Endothelial cell of umbilical vein (primary cell): ENCODE data around the gene GARS1. TPM values are rescaled to one million over a fixed set of nuclear protein-coding genes. Genes with fewer than 3 reads are reported as not detected.

ENCODE experiments used
- BruUV-seq: library from RNA; stranded (reverse); fragments of 400-500 nt; replicated peaks from 2 replicates; lab custom pipeline; 2021; lab: Mats Ljungman, UMichigan
- CTCF ChIA-PET: fragments of 300-600, 350-600 bp; sonication (Branson Sonifier 250); formaldehyde crosslinking; loops from one replicate; lab custom pipeline; 2021; ENCODE audit warnings: antibody characterized with exemption, inconsistent platforms; lab: Charles Lee
- POLR2A ChIA-PET: fragments of 300-600, 350-600 bp; sonication (Branson Sonifier 250); formaldehyde crosslinking; loops from one replicate; lab custom pipeline; 2021; ENCODE audit warnings: antibody characterized with exemption, inconsistent platforms; lab: Charles Lee
- DNase-seq: peaks from one replicate; pipeline ENCODE4 v3.0.0-alpha.2; 2011; ENCODE audit warnings: low read depth, low spot score
- FAIRE-seq: peaks from 2 replicates; lab custom pipeline; 2011; peaks lifted over from hg19 to GRCh38; lab: Jason Lieb, UNC
- H2AFZ ChIP-seq: 2 replicates; pipeline ENCODE4 v1.6.0; 2012; ENCODE audit warnings: low read depth, low read length, control low read depth, inconsistent platforms
- H3K27ac ChIP-seq: 2 replicates; pipeline ENCODE4 v1.5.1; 2011; ENCODE audit warnings: low read depth, mild to moderate bottlenecking, control low read depth, low read length, moderate library complexity; ENCODE audit not compliant: insufficient read depth
- H3K27me3 ChIP-seq, 2 experiments: 2 replicates each; pipeline versions ENCODE4 v1.6.0 to v1.6.1; 2011; ENCODE audit warnings: low read length in 2 of 2, mixed read lengths in 1 of 2; ENCODE audit not compliant: control insufficient read depth in 2 of 2, insufficient read depth in 2 of 2
- H3K36me3 ChIP-seq, 2 experiments: 2 replicates in 1 of 2; 3 replicates in 1 of 2; pipeline ENCODE4 v1.5.1; 2011; ENCODE audit warnings: low read length in 2 of 2, mild to moderate bottlenecking in 1 of 2, moderate library complexity in 1 of 2; ENCODE audit not compliant: control insufficient read depth in 2 of 2, insufficient read depth in 2 of 2; ENCODE audit errors: extremely low read depth in 1 of 2
- H3K4me1 ChIP-seq: 3 replicates; pipeline ENCODE4 v1.5.1; 2011; ENCODE audit warnings: mild to moderate bottlenecking, low read length; ENCODE audit not compliant: control insufficient read depth, insufficient read depth; ENCODE audit errors: extremely low read depth
- H3K4me2 ChIP-seq: 2 replicates; pipeline ENCODE4 v1.6.1; 2011; ENCODE audit warnings: low read length, control low read depth, mixed read lengths; ENCODE audit not compliant: insufficient read depth
- H3K4me3 ChIP-seq, 3 experiments: fragments of 200-600 bp in 1 of 3; sonication (generic), shearing (Covaris generic) in 1 of 3; replicated peaks in 1 of 3; 2 replicates each; pipeline ENCODE4 v1.5.1; 2011 to 2016; ENCODE audit warnings: control low read depth in 3 of 3, low read length in 3 of 3, mild to moderate bottlenecking in 2 of 3, inconsistent platforms in 1 of 3, low read depth in 1 of 3, moderate library complexity in 1 of 3; ENCODE audit not compliant: insufficient read depth in 1 of 3
- H3K79me2 ChIP-seq: 2 replicates; pipeline ENCODE4 v1.6.0; 2012; ENCODE audit warnings: low read length, inconsistent platforms; ENCODE audit not compliant: control insufficient read depth, insufficient read depth
- H3K9ac ChIP-seq: replicated peaks from 2 replicates; pipeline ENCODE3; 2011; ENCODE audit warnings: low read length, control low read depth; ENCODE audit not compliant: insufficient read depth; ENCODE audit errors: extremely low read depth
- H3K9me1 ChIP-seq: replicated peaks from 3 replicates; pipeline ENCODE4 v1.6.0; 2011; ENCODE audit warnings: mild to moderate bottlenecking, low read length; ENCODE audit not compliant: control insufficient read depth, insufficient read depth; ENCODE audit errors: extremely low read depth
- H3K9me3 ChIP-seq: replicated peaks from 2 replicates; pipeline ENCODE4 v1.5.1; 2012; ENCODE audit warnings: low read length, inconsistent platforms; ENCODE audit not compliant: control insufficient read depth, insufficient read depth
- H4K20me1 ChIP-seq: replicated peaks from 2 replicates; pipeline ENCODE3; 2011; ENCODE audit warnings: mild to moderate bottlenecking, low read length; ENCODE audit not compliant: control insufficient read depth, insufficient read depth; ENCODE audit errors: extremely low read depth
- CTCF ChIP-seq, 2 donors: IDR thresholded peaks; 1 replicate in 1 of 2; 2 replicates in 1 of 2; pipeline ENCODE4 v1.5.1; 2011; ENCODE audit warnings: low read length in 2 of 2, mild to moderate bottlenecking in 2 of 2, moderate library complexity in 2 of 2, control low read depth in 1 of 2, inconsistent platforms in 1 of 2, low read depth in 1 of 2; ENCODE audit not compliant: insufficient read depth in 1 of 2; ENCODE audit errors: extremely low read depth in 1 of 2
- EZH2 ChIP-seq: IDR thresholded peaks from 2 replicates; pipeline ENCODE4 v1.6.1; 2012; ENCODE audit warnings: borderline replicate concordance, low read depth, mild to moderate bottlenecking, moderate library complexity, low read length, inconsistent platforms; ENCODE audit not compliant: severe bottlenecking
- FOS ChIP-seq: IDR thresholded peaks from 2 replicates; pipeline ENCODE4 v1.6.1; 2011; ENCODE audit warnings: mild to moderate bottlenecking, low read length, moderate library complexity, borderline replicate concordance; ENCODE audit not compliant: insufficient read depth
- GATA2 ChIP-seq: IDR thresholded peaks from 2 replicates; pipeline ENCODE4 v1.7.0; 2011; ENCODE audit warnings: low read depth, mild to moderate bottlenecking, moderate library complexity, mixed read lengths, low read length; ENCODE audit not compliant: insufficient read length, insufficient read depth
- JUN ChIP-seq: IDR thresholded peaks from 2 replicates; pipeline ENCODE4 v1.6.1; 2011; ENCODE audit warnings: borderline replicate concordance, low read depth; ENCODE audit not compliant: insufficient read length, insufficient read depth
- MYC ChIP-seq: IDR thresholded peaks from one replicate; pipeline ENCODE4 v1.6.1; 2011; ENCODE audit warnings: mild to moderate bottlenecking, low read depth, low read length
- POLR2A ChIP-seq: IDR thresholded peaks from 2 replicates; pipeline ENCODE4 v1.6.1; 2012; ENCODE audit warnings: low read depth, mild to moderate bottlenecking, control low read depth, low read length
- dilution Hi-C: fragments of 300-500 bp; cut with MboI; formaldehyde crosslinking; loops from one replicate; pipeline ENCODE4 v1.15.0; 2019; ENCODE audit warnings: low sequenced_read_pairs; ENCODE audit not compliant: extremely low pct_ligation_motif_present
- intact Hi-C: fragments of 100-400 bp; cut with micrococcal nuclease; formaldehyde crosslinking; loops from one replicate; pipeline ENCODE4 v1.10.0; 2022
- polyA plus RNA-seq, 4 experiments: library from polyadenylated mRNA; depleted of rRNA in 3 of 4; stranded (reverse) in 3 of 4; unstranded in 1 of 4; fragments of >200 nt; gene quantifications; 2 replicates each; pipeline versions ENCODE4 v1.2.1 to v1.2.3, GENCODE V29; 2011 to 2012; ENCODE audit warnings: missing spikeins in 1 of 4
- total RNA-seq: library from RNA; stranded (reverse); gene quantifications from 2 replicates; pipeline ENCODE4 v1.2.3, GENCODE V29; 2021
- TF ChIP-seq, protein P1 (sequence below): IDR thresholded peaks from 2 replicates; pipeline ENCODE4 v1.6.1; 2011; ENCODE audit not compliant: insufficient read depth, insufficient read length

GARS1 gene
- total and polyA plus RNA-seq, 2 donors (not counting 3 experiments of a cell fraction or from before 2014, with no cell fraction given), result 194 to 295 TPM

- H2AFZ ChIP-seq, result no peak overlapping the region
- FAIRE-seq (no peak), DNase-seq (no peak)
- no peak overlapping the region for H3K4me3 ChIP-seq
- ChIA-PET POLR2A (no interaction called here), CTCF (interaction anchor here (0.9 kb wide), 1 partner anchor 15 kb away, joined by 3 read pairs; no protein-coding TSS in a partner anchor)
- intact Hi-C loops (no loop called here), dilution Hi-C loops (no loop called here)
- H3K4me2 ChIP-seq, result no peak overlapping the region
- no peaks in the 10 kb centered on the region for H3K4me1 ChIP-seq
- no peaks in the 10 kb centered on the region for H3K9me3 ChIP-seq
- no peaks in the 10 kb centered on the region for H4K20me1 ChIP-seq
- H3K79me2 ChIP-seq, result no peaks in the 10 kb centered on the region
- H3K27me3 ChIP-seq, result no peaks in the 10 kb centered on the region
- no peak overlapping the region for H3K27ac ChIP-seq
- BruUV-seq, result no TSS peak
- H3K9me1 ChIP-seq, result no peaks in the 10 kb centered on the region
- no peak for TF ChIP-seq FOS
- TF ChIP-seq EZH2, result no peak
- TF ChIP-seq POLR2A, result no peak
- TF ChIP-seq GATA2, result no peak
- TF ChIP-seq, protein P1, sequence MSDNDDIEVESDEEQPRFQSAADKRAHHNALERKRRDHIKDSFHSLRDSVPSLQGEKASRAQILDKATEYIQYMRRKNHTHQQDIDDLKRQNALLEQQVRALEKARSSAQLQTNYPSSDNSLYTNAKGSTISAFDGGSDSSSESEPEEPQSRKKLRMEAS, result no peak
- TF ChIP-seq MYC, result no peak
- no peak for TF ChIP-seq CTCF (IDR thresholded peaks at IDR 0.05; ENCODE audit: extremely low read depth in 1 of 2, insufficient read depth in 1 of 2, low read depth in 1 of 2, low read length in 2 of 2)
- TF ChIP-seq JUN, result no peak
- H3K9ac ChIP-seq, result no peak overlapping the region
- H3K36me3 ChIP-seq, result no peaks in the 10 kb centered on the region
Observed at GRCh38 chr7:30659312-30659711, 64.6 kb downstream of the GARS1 start.
